GM12878 (cell line): Measurements from ENCODE around the gene TMEM109. TPM values are rescaled to one million over a fixed set of nuclear protein-coding genes. Genes with fewer than 3 reads are reported as not detected.

Source experiments
- ATAC-seq: fragments of 200-7000 bp; cut with Tn5 transposase; 3 replicates; pipeline ENCODE4 v1.9.1; 2020; ENCODE audit warnings: mild to moderate bottlenecking, moderate library complexity
- BruUV-seq: library from RNA; stranded (reverse); fragments of 400-500 nt; replicated peaks from 2 replicates; lab custom pipeline; 2021; lab: Mats Ljungman, UMichigan
- CTCF ChIA-PET: fragments of 300-600 bp; sonication (Branson Sonifier 250); formaldehyde crosslinking; extraction: SDS; loops from one replicate; lab custom pipeline; 2021; ENCODE audit warnings: inconsistent platforms; lab: Yijun Ruan, JAX
- POLR2A ChIA-PET: fragments of 350-600 bp; formaldehyde crosslinking; extraction: SDS; loops from one replicate; lab custom pipeline; 2021; ENCODE audit warnings: inconsistent platforms; lab: Charles Lee
- RAD21 ChIA-PET: fragments of 300-600 bp; sonication (Branson Sonifier 250); formaldehyde crosslinking; loops from one replicate; lab custom pipeline; 2023; ENCODE audit warnings: antibody characterized with exemption; ENCODE audit not compliant: unreplicated experiment; lab: Charles Lee
- SMC1A ChIA-PET: fragments of 300-600 bp; sonication (Branson Sonifier 250); formaldehyde crosslinking; loops from one replicate; lab custom pipeline; 2023; ENCODE audit not compliant: unreplicated experiment, uncharacterized antibody; lab: Charles Lee
- DNase-seq: peaks from one replicate; pipeline ENCODE4 v3.0.0-alpha.2; 2011; ENCODE audit warnings: low read depth, low spot score
- FAIRE-seq: peaks from 3 replicates; lab custom pipeline; 2011; peaks lifted over from hg19 to GRCh38; lab: Jason Lieb, UNC
- H2AFZ ChIP-seq: 2 replicates; pipeline ENCODE4 v1.6.0; 2011; ENCODE audit warnings: low read depth, low read length, control low read depth; ENCODE audit not compliant: control insufficient read depth
- H3K27ac ChIP-seq: 2 replicates; pipeline ENCODE4 v1.5.1; 2011; ENCODE audit warnings: control low read depth; ENCODE audit not compliant: control insufficient read depth, insufficient read depth
- H3K27me3 ChIP-seq, 2 experiments: replicated peaks in 1 of 2; 2 replicates each; pipeline versions ENCODE4 v1.6.0 to v1.6.1; 2011; ENCODE audit warnings: low read length in 1 of 2; ENCODE audit not compliant: control insufficient read depth in 2 of 2, insufficient read depth in 2 of 2
- H3K36me3 ChIP-seq, 2 experiments: 2 replicates each; pipeline ENCODE4 v1.5.1; 2011; ENCODE audit warnings: low read length in 1 of 2; ENCODE audit not compliant: control insufficient read depth in 2 of 2, insufficient read depth in 2 of 2
- H3K4me1 ChIP-seq: 2 replicates; pipeline ENCODE4 v1.6.1; 2011; ENCODE audit warnings: mild to moderate bottlenecking, low read length, moderate library complexity, mixed read lengths; ENCODE audit not compliant: control insufficient read depth, insufficient read depth
- H3K4me2 ChIP-seq: 2 replicates; pipeline ENCODE4 v1.6.0; 2011; ENCODE audit warnings: control low read depth; ENCODE audit not compliant: control insufficient read depth, insufficient read depth
- H3K4me3 ChIP-seq: fragments of 200-600 bp; sonication (generic); 2 replicates; pipeline ENCODE4 v1.5.1; 2016
- H3K79me2 ChIP-seq: 2 replicates; pipeline ENCODE4 v1.6.0; 2011; ENCODE audit warnings: low read length; ENCODE audit not compliant: control insufficient read depth, insufficient read depth
- H3K9ac ChIP-seq: 2 replicates; pipeline ENCODE4 v1.8.0; 2011; ENCODE audit warnings: low read length, control low read depth, mixed read lengths; ENCODE audit not compliant: control insufficient read depth, insufficient read depth
- H3K9me3 ChIP-seq: replicated peaks from 3 replicates; pipeline ENCODE4 v1.5.1; 2011; ENCODE audit warnings: mild to moderate bottlenecking, low read length; ENCODE audit not compliant: control insufficient read depth, insufficient read depth
- H4K20me1 ChIP-seq: 2 replicates; pipeline ENCODE4 v1.6.0; 2011; ENCODE audit not compliant: control insufficient read depth, insufficient read depth
- CBFB ChIP-seq: IDR thresholded peaks from 2 replicates; pipeline ENCODE4 v1.6.1; 2016; ENCODE audit warnings: antibody characterized with exemption, low read depth
- EZH2 ChIP-seq: IDR thresholded peaks from 2 replicates; pipeline ENCODE4 v1.6.1; 2012; ENCODE audit warnings: low read depth, mild to moderate bottlenecking, control low read depth, inconsistent platforms, low read length, borderline replicate concordance; ENCODE audit not compliant: control insufficient read depth
- GATAD2B ChIP-seq: fragments of 450-650 bp; conservative IDR thresholded peaks from 2 replicates; pipeline ENCODE4 v1.6.1; 2017; ENCODE audit warnings: low read depth, mild to moderate bottlenecking, moderate library complexity
- MLLT1 ChIP-seq: fragments of 450-650 bp; IDR thresholded peaks from 2 replicates; pipeline ENCODE4 v1.6.1; 2016; ENCODE audit warnings: mild to moderate bottlenecking
- MTA2 ChIP-seq: fragments of 450-650 bp; IDR thresholded peaks from 2 replicates; pipeline ENCODE4 v1.6.1; 2016; ENCODE audit warnings: low read depth, mild to moderate bottlenecking, moderate library complexity
- NBN ChIP-seq: fragments of 450-650 bp; IDR thresholded peaks from 2 replicates; pipeline ENCODE4 v1.6.1; 2016
- NKRF ChIP-seq: fragments of 450-650 bp; conservative IDR thresholded peaks from 2 replicates; pipeline ENCODE4 v1.6.1; 2017; ENCODE audit warnings: mild to moderate bottlenecking, moderate library complexity
- POU2F2 ChIP-seq: IDR thresholded peaks from 3 replicates; pipeline ENCODE4 v1.6.1; 2011; ENCODE audit warnings: low read depth, mild to moderate bottlenecking, low read length, borderline replicate concordance
- RUNX3 ChIP-seq: IDR thresholded peaks from 2 replicates; pipeline ENCODE4 v1.6.1; 2012; ENCODE audit warnings: low read length, inconsistent platforms
- SMAD5 ChIP-seq: IDR thresholded peaks from 2 replicates; pipeline ENCODE4 v1.6.1; 2016; ENCODE audit warnings: antibody characterized with exemption, low read depth
- ZSCAN29 ChIP-seq: fragments of 450-650 bp; IDR thresholded peaks from 2 replicates; pipeline ENCODE4 v1.6.1; 2017; ENCODE audit warnings: mild to moderate bottlenecking, moderate library complexity
- WGBS: methylation state at CpG from one replicate; pipeline ENCODE4 v1.1.6; 2016; ENCODE audit warnings: low lambda C conversion rate; ENCODE audit not compliant: insufficient replicate concordance, insufficient coverage; ENCODE audit errors: missing lambda C conversion rate; 5-methylcytosine and 5-hydroxymethylcytosine counted together
- in situ Hi-C: fragments of 300-500 bp; cut with MboI; formaldehyde crosslinking; loops from 9 replicates; pipeline ENCODE4 v1.14.3; 2018; ENCODE audit warnings: mixed read lengths
- intact Hi-C: fragments of 100-400 bp; cut with micrococcal nuclease; formaldehyde crosslinking; loops from one replicate; pipeline ENCODE4 v1.14.2; 2022; ENCODE audit not compliant: unreplicated experiment
- polyA plus RNA-seq, 11 experiments: library from polyadenylated mRNA; depleted of rRNA in 4 of 11; unstranded in 6 of 11; stranded (reverse) in 5 of 11; fragments of >200 nt; fragmentation: Nextera tagmentation in 4 of 11; fragmentation: Illumina TruSeq in 1 of 11; extraction: Ambion mirVana in 4 of 11; extraction: Trizol in 1 of 11; gene quantifications; 1 replicate in 1 of 11; 2 replicates in 10 of 11; pipeline versions ENCODE4 v1.2.1 to v1.2.3, GENCODE V29; 2011 to 2016; ENCODE audit warnings: inconsistent platforms in 2 of 11, missing spikeins in 2 of 11, low read depth in 1 of 11
- total RNA-seq, 4 experiments: library from RNA; depleted of rRNA in 3 of 4; stranded (reverse); fragments of >200 nt in 3 of 4; fragmentation: Illumina TruSeq in 1 of 4; extraction: Trizol in 1 of 4; gene quantifications; 2 replicates each; pipeline versions ENCODE4 v1.2.1 to v1.2.3, GENCODE V29; 2013 to 2021

Gene TMEM109
- total and polyA plus RNA-seq, 10 of the 15 experiments (the other 5 are each of a cell fraction or from before 2014, with no cell fraction given), result 21.9 to 199 (median 85.2) TPM

GRCh38 chr11:60917267-60917666 lies 3.3 kb downstream of the TMEM109 start:
- peaks cover 36% of the 10 kb centered on the region for H3K4me1 ChIP-seq
- 100% methylated on average over 1 of the region's 1 CpG for WGBS
- FAIRE-seq, result no peak

GRCh38 chr11:60918251-60918938 lies 4.4 kb downstream of the TMEM109 start:
- H3K4me2 ChIP-seq, result no peak overlapping the region
- POLR2A ChIA-PET, result interaction anchor here (0.7 to 1.3 kb wide), 2 partner anchors 23 to 73 kb away, joined by 3 to 4 read pairs; no protein-coding TSS in a partner anchor
- TF ChIP-seq MTA2, result no peak
- TF ChIP-seq GATAD2B, result no peak
- TF ChIP-seq RUNX3, result no peak
- TF ChIP-seq CBFB, result no peak
- TF ChIP-seq POU2F2, result no peak
- TF ChIP-seq EZH2, result no peak
- no peak for TF ChIP-seq NKRF
- TF ChIP-seq NBN, result no peak
- no peak for TF ChIP-seq SMAD5
- TF ChIP-seq MLLT1, result no peak

More at GRCh38 chr11:60917267-60917666, 3.3 kb downstream of the TMEM109 start:
- no peak for TF ChIP-seq ZSCAN29
- POLR2A ChIA-PET, result interaction anchor here (1.0 to 2.4 kb wide), 3 partner anchors 9 to 33 kb away, joined by 3 to 6 read pairs (median 5); no protein-coding TSS in a partner anchor
- no peak for DNase-seq
- H3K27me3 ChIP-seq, result no peaks in the 10 kb centered on the region
- no peak overlapping the region for H3K9ac ChIP-seq
- in situ Hi-C loops, result no loop called here
- no peak overlapping the region for H3K4me2 ChIP-seq
- H3K36me3 ChIP-seq, result peaks cover 17 to 18% of the 10 kb centered on the region in 2 experiments
- no TSS peak for BruUV-seq
- H2AFZ ChIP-seq, result no peak overlapping the region
- RAD21 ChIA-PET, result interaction anchor here (0.8 to 2.2 kb wide), 2 partner anchors 31 to 90 kb away, joined by 3 to 6 read pairs; no protein-coding TSS in a partner anchor
- no peaks in the 10 kb centered on the region for H3K9me3 ChIP-seq
- no peak for ATAC-seq
- SMC1A ChIA-PET, result interaction anchor here (1.0 to 5.9 kb wide), 5 partner anchors 12 to 53 kb away, joined by 3 to 76 read pairs (median 4); partner anchors contain the start of genes CD6 and SLC15A3
- CTCF ChIA-PET, result interaction anchor here (1.8 to 2.9 kb wide), 4 partner anchors 13 to 212 kb away, joined by 4 to 30 read pairs (median 16); no protein-coding TSS in a partner anchor
- no peak overlapping the region for H3K27ac ChIP-seq
- peaks cover 38% of the 10 kb centered on the region for H3K79me2 ChIP-seq
- no peaks in the 10 kb centered on the region for H4K20me1 ChIP-seq
- intact Hi-C loops, result no loop called here
- H3K4me3 ChIP-seq, result no peak overlapping the region; the same call in 1 of the 2 replicates

More at GRCh38 chr11:60918251-60918938, 4.4 kb downstream of the TMEM109 start:
- H3K36me3 ChIP-seq, result peaks cover 17 to 21% of the 10 kb centered on the region in 2 experiments
- in situ Hi-C loops, result no loop called here
- no peak overlapping the region for H2AFZ ChIP-seq
- no peaks in the 10 kb centered on the region for H4K20me1 ChIP-seq
- RAD21 ChIA-PET, result interaction anchor here (0.7 to 1.7 kb wide), 4 partner anchors 8 to 123 kb away, joined by 3 to 5 read pairs (median 4); no protein-coding TSS in a partner anchor
- 93% methylated on average over 4 of the region's 4 CpGs for WGBS
- ATAC-seq (no peak), FAIRE-seq (no peak), DNase-seq (no peak)
- SMC1A ChIA-PET, result interaction anchor here (0.8 to 3.3 kb wide), 9 partner anchors 13 to 154 kb away, joined by 3 to 29 read pairs (median 3); partner anchors contain the start of gene CD6
- no peaks in the 10 kb centered on the region for H3K9me3 ChIP-seq
- H3K4me3 ChIP-seq, result no peak overlapping the region
- CTCF ChIA-PET, result interaction anchor here (0.6 to 2.4 kb wide), 7 partner anchors 12 to 87 kb away, joined by 4 to 8 read pairs (median 6); no protein-coding TSS in a partner anchor
- H3K27me3 ChIP-seq, result no peaks in the 10 kb centered on the region
- H3K79me2 ChIP-seq, result peaks cover 38% of the 10 kb centered on the region
- peaks cover 25% of the 10 kb centered on the region for H3K4me1 ChIP-seq
- intact Hi-C loops, result no loop called here
- BruUV-seq, result no TSS peak
- no peak overlapping the region for H3K9ac ChIP-seq
- H3K27ac ChIP-seq, result no peak overlapping the region
